Liver (tissue), 9 donors: ENCODE results near the gene ZBTB45. TPM values are rescaled to one million over a fixed set of nuclear protein-coding genes. Genes with fewer than 3 reads are reported as not detected.
"Not testable (repeated sequence)": the region's sequence is repeated elsewhere in the genome, so short reads cannot be mapped to it uniquely, and the experiment has no call there.

Source experiments
- DNase-seq: peaks from one replicate; pipeline ENCODE4 v3.0.0-alpha.2; 2017; ENCODE audit warnings: low spot score
- H3K27ac ChIP-seq, 2 donors: one replicate each; pipeline ENCODE4 v1.7.0; 2013; ENCODE audit warnings: inconsistent platforms in 2 of 2, low read length in 2 of 2, control low read depth in 1 of 2, low read depth in 1 of 2, mild to moderate bottlenecking in 1 of 2
- H3K27me3 ChIP-seq, 4 donors: one replicate each; pipeline versions ENCODE4 v1.6.1 to v1.7.0; 2013; ENCODE audit warnings: low read length in 3 of 4, inconsistent platforms in 1 of 4, mild to moderate bottlenecking in 1 of 4, moderate library complexity in 1 of 4; ENCODE audit not compliant: control insufficient read depth in 4 of 4, insufficient read depth in 4 of 4
- H3K36me3 ChIP-seq, 4 donors: one replicate each; pipeline versions ENCODE4 v1.6.1 to v1.7.0; 2013; ENCODE audit warnings: low read length in 3 of 4, mild to moderate bottlenecking in 3 of 4, low read depth in 1 of 4, moderate library complexity in 1 of 4; ENCODE audit not compliant: control insufficient read depth in 4 of 4, insufficient read depth in 3 of 4
- H3K4me1 ChIP-seq, 4 donors: one replicate each; pipeline versions ENCODE4 v1.6.1 to v1.7.0; 2013; ENCODE audit warnings: low read length in 3 of 4, mild to moderate bottlenecking in 3 of 4, moderate library complexity in 1 of 4; ENCODE audit not compliant: control insufficient read depth in 4 of 4, insufficient read depth in 4 of 4
- H3K4me3 ChIP-seq, 3 donors: one replicate each; pipeline versions ENCODE4 v1.6.1 to v1.7.0; 2013; ENCODE audit warnings: low read length in 3 of 3, control low read depth in 1 of 3, low read depth in 1 of 3, mild to moderate bottlenecking in 1 of 3
- H3K9ac ChIP-seq, 2 donors: one replicate each; pipeline ENCODE4 v1.7.0; 2013; ENCODE audit warnings: low read length in 2 of 2, mild to moderate bottlenecking in 2 of 2, moderate library complexity in 2 of 2, control low read depth in 1 of 2, low read depth in 1 of 2
- H3K9me3 ChIP-seq, 4 donors: one replicate each; pipeline versions ENCODE4 v1.6.1 to v1.7.0; 2013; ENCODE audit warnings: low read length in 3 of 4; ENCODE audit not compliant: control insufficient read depth in 4 of 4
- CTCF ChIP-seq: fragments of 150-350 bp; IDR thresholded peaks from 2 replicates; pipeline ENCODE4 v1.5.1; 2017; ENCODE audit warnings: improper control_type of control experiment, low read depth, low read length; ENCODE audit not compliant: missing input control
- EGR1 ChIP-seq, 2 donors: IDR thresholded peaks; 2 replicates each; pipeline ENCODE4 v1.6.1; 2016 to 2018; ENCODE audit warnings: antibody characterized with exemption in 2 of 2, low read depth in 2 of 2
- FOXA1 ChIP-seq: IDR thresholded peaks from 2 replicates; pipeline ENCODE4 v1.6.1; 2016; ENCODE audit warnings: antibody characterized with exemption
- FOXA2 ChIP-seq: IDR thresholded peaks from 2 replicates; pipeline ENCODE4 v1.6.1; 2016; ENCODE audit warnings: antibody characterized with exemption
- GABPA ChIP-seq, 2 donors: IDR thresholded peaks in 1 of 2; conservative IDR thresholded peaks in 1 of 2; 2 replicates each; pipeline ENCODE4 v1.6.1; 2016; ENCODE audit warnings: antibody characterized with exemption in 2 of 2, mild to moderate bottlenecking in 1 of 2, moderate library complexity in 1 of 2
- HNF4A ChIP-seq, 2 donors: conservative IDR thresholded peaks; 2 replicates each; pipeline ENCODE4 v1.6.1; 2016; ENCODE audit warnings: antibody characterized with exemption in 2 of 2, mild to moderate bottlenecking in 2 of 2
- JUND ChIP-seq, 2 donors: IDR thresholded peaks; 2 replicates each; pipeline ENCODE4 v1.6.1; 2016; ENCODE audit warnings: antibody characterized with exemption in 2 of 2
- NR2F2 ChIP-seq: IDR thresholded peaks from 2 replicates; pipeline ENCODE4 v1.6.1; 2016; ENCODE audit warnings: antibody characterized with exemption
- RAD21 ChIP-seq, 2 donors: IDR thresholded peaks; 2 replicates each; pipeline ENCODE4 v1.6.1; 2016; ENCODE audit warnings: antibody characterized with exemption in 2 of 2, mild to moderate bottlenecking in 2 of 2
- RXRA ChIP-seq, 2 donors: IDR thresholded peaks; 2 replicates each; pipeline ENCODE4 v1.6.1; 2017 to 2018; ENCODE audit warnings: antibody characterized with exemption in 2 of 2, mild to moderate bottlenecking in 1 of 2
- SP1 ChIP-seq: IDR thresholded peaks from 2 replicates; pipeline ENCODE4 v1.6.1; 2018; ENCODE audit warnings: antibody characterized with exemption, mild to moderate bottlenecking
- YY1 ChIP-seq: IDR thresholded peaks from 2 replicates; pipeline ENCODE4 v1.6.1; 2016; ENCODE audit warnings: antibody characterized with exemption, mild to moderate bottlenecking
- WGBS: extraction: QIAGEN DNeasy Blood & Tissue Kit; methylation state at CpG from one replicate; pipeline ENCODE4 v1.1.7; 2013; 5-methylcytosine and 5-hydroxymethylcytosine counted together
- polyA plus RNA-seq, 2 donors: library from polyadenylated mRNA; stranded (reverse) in 1 of 2; unstranded in 1 of 2; fragments of 200-250 nt in 1 of 2; fragments of >200 nt in 1 of 2; fragmentation: Nextera tagmentation in 1 of 2; extraction: Ambion mirVana in 1 of 2; gene quantifications; one replicate each; pipeline versions ENCODE4 v1.2.1 to v1.2.3, GENCODE V29; 2013 to 2015
- total RNA-seq, 2 donors: library from RNA; depleted of rRNA; stranded (reverse); fragments of >200 nt; gene quantifications; one replicate each; pipeline ENCODE4 v1.2.3, GENCODE V29; 2014
- TF ChIP-seq, protein P1 (sequence below): IDR thresholded peaks from 2 replicates; pipeline ENCODE4 v1.6.1; 2016; ENCODE audit warnings: antibody characterized with exemption
- TF ChIP-seq, protein P2 (sequence below): IDR thresholded peaks from 2 replicates; pipeline ENCODE4 v1.6.1; 2016; ENCODE audit warnings: antibody characterized with exemption
- TF ChIP-seq, protein P3 (sequence below): IDR thresholded peaks from 2 replicates; pipeline ENCODE4 v1.6.1; 2016; ENCODE audit warnings: antibody characterized with exemption, mild to moderate bottlenecking
- donor health status: healthy.
- donor health status: healthy.
- donor health status: healthy.
- donor health status: healthy.
- donor health status: healthy.

The ZBTB45 gene
- total and polyA plus RNA-seq, 4 donors: 2.1 to 4.0 (median 2.7) TPM

- no peak for TF ChIP-seq CTCF
- TF ChIP-seq YY1: no peak
Observed at GRCh38 chr19:58492265-58492664, 27.3 kb downstream of the ZBTB45 start (continued).

DNA sequence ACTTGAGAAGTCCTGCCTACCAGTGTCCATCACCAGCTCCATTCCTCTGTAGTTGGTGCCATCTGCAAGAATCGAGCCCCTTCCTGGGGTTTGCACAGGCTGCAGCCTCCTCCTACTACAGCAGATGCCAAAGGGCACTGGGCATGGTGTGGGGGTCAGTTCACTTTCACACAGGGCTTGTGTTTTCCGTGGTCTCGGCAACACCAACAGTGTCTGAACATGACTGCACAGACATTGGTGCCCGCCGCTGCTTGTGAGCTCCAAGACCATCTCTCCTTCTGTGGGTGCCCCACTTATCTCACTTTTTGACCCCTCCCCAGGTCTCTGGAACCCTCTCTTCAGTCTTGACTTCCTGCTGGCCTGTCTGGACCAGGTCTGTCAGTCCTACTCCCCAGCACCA lies 28.2 kb downstream of the ZBTB45 start:
- Histone ChIP-seq H3K9ac (no peak overlapping the region), H3K4me1 (no peaks in the 10 kb centered on the region), H3K9me3 (no peaks in the 10 kb centered on the region), H3K36me3 (no peaks in the 10 kb centered on the region), H3K27me3 (no peaks in the 10 kb centered on the region), H3K27ac (no peak overlapping the region), H3K4me3 (no peak overlapping the region)
- no peak for TF ChIP-seq JUND (IDR thresholded peaks at IDR 0.05)
- no peak for TF ChIP-seq CTCF
- no peak for TF ChIP-seq FOXA1
- TF ChIP-seq, protein P1, sequence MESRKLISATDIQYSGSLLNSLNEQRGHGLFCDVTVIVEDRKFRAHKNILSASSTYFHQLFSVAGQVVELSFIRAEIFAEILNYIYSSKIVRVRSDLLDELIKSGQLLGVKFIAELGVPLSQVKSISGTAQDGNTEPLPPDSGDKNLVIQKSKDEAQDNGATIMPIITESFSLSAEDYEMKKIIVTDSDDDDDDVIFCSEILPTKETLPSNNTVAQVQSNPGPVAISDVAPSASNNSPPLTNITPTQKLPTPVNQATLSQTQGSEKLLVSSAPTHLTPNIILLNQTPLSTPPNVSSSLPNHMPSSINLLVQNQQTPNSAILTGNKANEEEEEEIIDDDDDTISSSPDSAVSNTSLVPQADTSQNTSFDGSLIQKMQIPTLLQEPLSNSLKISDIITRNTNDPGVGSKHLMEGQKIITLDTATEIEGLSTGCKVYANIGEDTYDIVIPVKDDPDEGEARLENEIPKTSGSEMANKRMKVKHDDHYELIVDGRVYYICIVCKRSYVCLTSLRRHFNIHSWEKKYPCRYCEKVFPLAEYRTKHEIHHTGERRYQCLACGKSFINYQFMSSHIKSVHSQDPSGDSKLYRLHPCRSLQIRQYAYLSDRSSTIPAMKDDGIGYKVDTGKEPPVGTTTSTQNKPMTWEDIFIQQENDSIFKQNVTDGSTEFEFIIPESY: no peak
- TF ChIP-seq RXRA (IDR thresholded peaks at IDR 0.05): no peak
- TF ChIP-seq GABPA (IDR thresholded peaks at IDR 0.05 in 1 of 2, conservative IDR thresholded peaks at IDR 0.05 in 1 of 2): no peak
- DNase-seq: peak; percentile 30
- 94% methylated on average over 5 of the region's 5 CpGs for WGBS

- 92% methylated on average over 5 of the region's 5 CpGs for WGBS
- not testable (repeated sequence) for DNase-seq, H3K9ac ChIP-seq, H3K4me3 ChIP-seq, H3K4me1 ChIP-seq, H3K27me3 ChIP-seq, H3K9me3 ChIP-seq, H3K27ac ChIP-seq
- peaks cover 0 to 11% (median 5%) of the 10 kb centered on the region in 4 donors for H3K36me3 ChIP-seq
Observed at GRCh38 chr19:58484349-58484748, 35.3 kb downstream of the ZBTB45 start.

DNA sequence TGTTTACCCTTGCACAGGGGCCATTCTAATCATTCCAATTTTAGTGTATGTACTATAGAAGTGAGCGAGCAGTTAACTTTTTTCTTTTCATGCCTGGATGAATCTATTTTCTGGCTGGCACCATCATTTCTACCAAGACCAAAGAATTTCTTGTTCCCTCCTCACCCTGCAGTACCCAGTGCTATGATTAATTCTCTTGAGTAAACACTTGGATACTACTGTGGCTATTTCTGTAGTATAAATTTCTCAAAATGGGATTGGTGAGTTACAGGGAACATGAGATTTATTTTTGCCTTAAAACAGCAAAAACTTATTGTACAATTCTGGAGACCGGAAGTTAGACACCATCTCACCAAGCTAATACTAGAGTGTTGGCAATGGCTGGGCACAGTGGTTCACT lies 35.8 kb downstream of the ZBTB45 start:
- 93% methylated on average over 2 of the region's 2 CpGs for WGBS
- no peak for DNase-seq
- Histone ChIP-seq H3K27me3 (no peaks in the 10 kb centered on the region), H3K9ac (no peak overlapping the region), H3K36me3 (peaks cover 0 to 15% (median 5%) of the 10 kb centered on the region in 4 donors), H3K9me3 (no peaks in the 10 kb centered on the region), H3K27ac (no peak overlapping the region), H3K4me1 (peaks cover 0 to 2% (median 0%) of the 10 kb centered on the region in 4 donors), H3K4me3 (no peak overlapping the region)
- TF ChIP-seq RXRA (IDR thresholded peaks at IDR 0.05) (no peak), JUND (IDR thresholded peaks at IDR 0.05) (no peak), RAD21 (IDR thresholded peaks at IDR 0.05) (no peak), FOXA1 (no peak), HNF4A (conservative IDR thresholded peaks at IDR 0.05) (no peak), NR2F2 (no peak), FOXA2 (no peak), YY1 (no peak), EGR1 (IDR thresholded peaks at IDR 0.05; ENCODE audit: low read depth in 2 of 2) (no peak), SP1 (no peak)
- TF ChIP-seq, protein P2, sequence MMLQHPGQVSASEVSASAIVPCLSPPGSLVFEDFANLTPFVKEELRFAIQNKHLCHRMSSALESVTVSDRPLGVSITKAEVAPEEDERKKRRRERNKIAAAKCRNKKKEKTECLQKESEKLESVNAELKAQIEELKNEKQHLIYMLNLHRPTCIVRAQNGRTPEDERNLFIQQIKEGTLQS: no peak
- TF ChIP-seq, protein P3, sequence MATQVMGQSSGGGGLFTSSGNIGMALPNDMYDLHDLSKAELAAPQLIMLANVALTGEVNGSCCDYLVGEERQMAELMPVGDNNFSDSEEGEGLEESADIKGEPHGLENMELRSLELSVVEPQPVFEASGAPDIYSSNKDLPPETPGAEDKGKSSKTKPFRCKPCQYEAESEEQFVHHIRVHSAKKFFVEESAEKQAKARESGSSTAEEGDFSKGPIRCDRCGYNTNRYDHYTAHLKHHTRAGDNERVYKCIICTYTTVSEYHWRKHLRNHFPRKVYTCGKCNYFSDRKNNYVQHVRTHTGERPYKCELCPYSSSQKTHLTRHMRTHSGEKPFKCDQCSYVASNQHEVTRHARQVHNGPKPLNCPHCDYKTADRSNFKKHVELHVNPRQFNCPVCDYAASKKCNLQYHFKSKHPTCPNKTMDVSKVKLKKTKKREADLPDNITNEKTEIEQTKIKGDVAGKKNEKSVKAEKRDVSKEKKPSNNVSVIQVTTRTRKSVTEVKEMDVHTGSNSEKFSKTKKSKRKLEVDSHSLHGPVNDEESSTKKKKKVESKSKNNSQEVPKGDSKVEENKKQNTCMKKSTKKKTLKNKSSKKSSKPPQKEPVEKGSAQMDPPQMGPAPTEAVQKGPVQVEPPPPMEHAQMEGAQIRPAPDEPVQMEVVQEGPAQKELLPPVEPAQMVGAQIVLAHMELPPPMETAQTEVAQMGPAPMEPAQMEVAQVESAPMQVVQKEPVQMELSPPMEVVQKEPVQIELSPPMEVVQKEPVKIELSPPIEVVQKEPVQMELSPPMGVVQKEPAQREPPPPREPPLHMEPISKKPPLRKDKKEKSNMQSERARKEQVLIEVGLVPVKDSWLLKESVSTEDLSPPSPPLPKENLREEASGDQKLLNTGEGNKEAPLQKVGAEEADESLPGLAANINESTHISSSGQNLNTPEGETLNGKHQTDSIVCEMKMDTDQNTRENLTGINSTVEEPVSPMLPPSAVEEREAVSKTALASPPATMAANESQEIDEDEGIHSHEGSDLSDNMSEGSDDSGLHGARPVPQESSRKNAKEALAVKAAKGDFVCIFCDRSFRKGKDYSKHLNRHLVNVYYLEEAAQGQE: no peak
